Forelimb muscle (tissue), 1 donor: ENCODE results near the gene OPA3. TPM values are rescaled to one million over a fixed set of nuclear protein-coding genes. Genes with fewer than 3 reads are reported as not detected.

ENCODE experiments used
- DNase-seq: peaks from one replicate; pipeline ENCODE4 v3.0.0-alpha.2; 2013; ENCODE audit warnings: low read depth
- polyA plus RNA-seq: library from polyadenylated mRNA; unstranded; fragments of 120-200 nt; gene quantifications from one replicate; pipeline ENCODE4 v1.2.1, GENCODE V29; 2013; ENCODE audit not compliant: insufficient read length

OPA3 gene
- polyA plus RNA-seq, 1 donor = 7.2 TPM

- no peak for DNase-seq
Measured at GRCh38 chr19:45483033-45483432, 101.6 kb downstream of the OPA3 start.

GRCh38 chr19:45478454-45479238, 106.0 kb downstream of the OPA3 start:
- DNase-seq = peak; percentile 71

- no peak for DNase-seq
Measured at GRCh38 chr19:45477713-45478453, 106.7 kb downstream of the OPA3 start.

Other genes with a start within 250 kb of the OPA3 start
- gene KLC3, start 244.1 kb downstream of the OPA3 start, polyA plus RNA-seq = 0.20 TPM
- 18.0 TPM for gene ERCC2, start 214.2 kb downstream of the OPA3 start, polyA plus RNA-seq
- gene PPP1R13L, start 179.7 kb downstream of the OPA3 start, polyA plus RNA-seq = 3.9 TPM
- gene POLR1G, start 178.2 kb downstream of the OPA3 start, polyA plus RNA-seq = 5.8 TPM
- 94.2 TPM for gene ERCC1, start 160.9 kb downstream of the OPA3 start, polyA plus RNA-seq
- 41.0 TPM for gene FOSB, start 116.8 kb downstream of the OPA3 start, polyA plus RNA-seq
- gene RTN2, start 87.8 kb downstream of the OPA3 start, polyA plus RNA-seq = 165 TPM
- gene PPM1N, start 86.4 kb downstream of the OPA3 start, polyA plus RNA-seq = 1.0 TPM
- gene VASP, start 77.3 kb downstream of the OPA3 start, polyA plus RNA-seq = 50.8 TPM
- gene GPR4, start 17.4 kb upstream of the OPA3 start, polyA plus RNA-seq = 1.5 TPM
- gene EML2, start 54.6 kb upstream of the OPA3 start, polyA plus RNA-seq = 8.9 TPM
- gene GIPR, start 83.4 kb upstream of the OPA3 start, polyA plus RNA-seq = 0.15 TPM
- 268 TPM for gene SNRPD2, start 107.2 kb upstream of the OPA3 start, polyA plus RNA-seq
- 4.4 TPM for gene QPCTL, start 107.9 kb upstream of the OPA3 start, polyA plus RNA-seq
- gene FBXO46, start 146.1 kb upstream of the OPA3 start, polyA plus RNA-seq = 13.5 TPM
- gene MEIOSIN, start 148.6 kb upstream of the OPA3 start, polyA plus RNA-seq = not detected
- 19.0 TPM for gene SIX5, start 184.4 kb upstream of the OPA3 start, polyA plus RNA-seq
- gene DMPK, start 197.7 kb upstream of the OPA3 start, polyA plus RNA-seq = 382 TPM
- 46.3 TPM for gene DMWD, start 208.0 kb upstream of the OPA3 start, polyA plus RNA-seq
- not detected for gene RSPH6A, start 230.5 kb upstream of the OPA3 start, polyA plus RNA-seq